Smooth muscle cell (in vitro differentiated cells): ENCODE data around the gene LRRC52. TPM values are rescaled to one million over a fixed set of nuclear protein-coding genes. Genes with fewer than 3 reads are reported as not detected.
"Not testable (repeated sequence)": the region's sequence is repeated elsewhere in the genome, so short reads cannot be mapped to it uniquely, and the experiment has no call there.

Experiments used
- DNase-seq: peaks from one replicate; lab custom pipeline; 2025; ENCODE audit not compliant: unreplicated experiment; lab: John Stamatoyannopoulos, UW
- H2AFZ ChIP-seq: fragments of 200-600 bp; sonication (generic); 2 replicates; pipeline ENCODE4 v1.6.0; 2016; ENCODE audit warnings: antibody characterized with exemption, low read depth, mild to moderate bottlenecking
- H3F3A ChIP-seq: fragments of 200-600 bp; sonication (generic); 2 replicates; pipeline ENCODE4 v1.6.0; 2017; ENCODE audit warnings: antibody characterized with exemption, low read depth
- H3K27ac ChIP-seq: fragments of 200-600 bp; sonication (generic); 2 replicates; pipeline ENCODE4 v1.5.1; 2016; ENCODE audit warnings: low read depth, mild to moderate bottlenecking
- H3K27me3 ChIP-seq: fragments of 200-600 bp; sonication (generic); 2 replicates; pipeline ENCODE4 v1.6.1; 2016; ENCODE audit warnings: low read depth, mild to moderate bottlenecking
- H3K36me3 ChIP-seq: fragments of 200-600 bp; sonication (generic); 2 replicates; pipeline ENCODE4 v1.5.1; 2016; ENCODE audit warnings: low read depth
- H3K4me1 ChIP-seq: fragments of 200-600 bp; sonication (generic); 2 replicates; pipeline ENCODE4 v1.5.1; 2016; ENCODE audit warnings: low read depth
- H3K4me2 ChIP-seq: fragments of 200-600 bp; sonication (generic); 2 replicates; pipeline ENCODE4 v1.6.0; 2016; ENCODE audit warnings: mild to moderate bottlenecking
- H3K4me3 ChIP-seq: fragments of 200-600 bp; sonication (generic); 2 replicates; pipeline ENCODE4 v1.5.1; 2016; ENCODE audit warnings: mild to moderate bottlenecking
- H3K79me2 ChIP-seq: fragments of 200-600 bp; sonication (generic); 2 replicates; pipeline ENCODE4 v1.6.0; 2016; ENCODE audit warnings: low read depth, mild to moderate bottlenecking
- H3K9ac ChIP-seq: fragments of 200-600 bp; sonication (generic); 2 replicates; pipeline ENCODE4 v1.6.0; 2016; ENCODE audit warnings: low read depth
- H3K9me3 ChIP-seq: fragments of 200-600 bp; sonication (generic); replicated peaks from 2 replicates; pipeline ENCODE4 v1.5.1; 2016; ENCODE audit warnings: low read depth
- H4K20me1 ChIP-seq: fragments of 200-600 bp; sonication (generic); 2 replicates; pipeline ENCODE4 v1.6.0; 2016; ENCODE audit warnings: low read depth
- CTCF ChIP-seq: fragments of 200-600 bp; sonication (generic); IDR thresholded peaks from 2 replicates; pipeline ENCODE4 v1.5.1; 2017; ENCODE audit warnings: borderline replicate concordance, mild to moderate bottlenecking, antibody characterized with exemption; ENCODE audit not compliant: insufficient read depth, poor library complexity, severe bottlenecking
- WGBS: methylation state at CpG from one replicate; pipeline ENCODE4 v1.1.7; 2016; ENCODE audit warnings: low lambda C conversion rate; 5-methylcytosine and 5-hydroxymethylcytosine counted together
- polyA plus RNA-seq: library from polyadenylated mRNA; unstranded; fragments of >200 nt; fragmentation: Nextera tagmentation; extraction: Ambion mirVana; gene quantifications from 2 replicates; pipeline ENCODE4 v1.2.1, GENCODE V29; 2016
- total RNA-seq: library from RNA; depleted of rRNA; stranded (reverse); fragments of >200 nt; gene quantifications from 2 replicates; pipeline ENCODE4 v1.2.3, GENCODE V29; 2014

The LRRC52 gene
- total and polyA plus RNA-seq, 2 experiments from 2014 or later: not detected

GRCh38 chr1:165577707-165578106, 33.9 kb downstream of the LRRC52 start:
- Histone ChIP-seq H4K20me1 (no peaks in the 10 kb centered on the region), H3K9me3 (no peaks in the 10 kb centered on the region), H2AFZ (no peak overlapping the region), H3K36me3 (no peaks in the 10 kb centered on the region), H3K9ac (no peak overlapping the region), H3K4me3 (no peak overlapping the region), H3K79me2 (no peaks in the 10 kb centered on the region), H3F3A (no peaks in the 10 kb centered on the region), H3K27me3 (no peaks in the 10 kb centered on the region), H3K4me2 (no peak overlapping the region), H3K4me1 (no peaks in the 10 kb centered on the region), H3K27ac (no peak overlapping the region)
- TF ChIP-seq CTCF: no peak
- DNase-seq: no peak
- 87% methylated on average over 3 of the region's 3 CpGs for WGBS

GRCh38 chr1:165580931-165581871, 37.4 kb downstream of the LRRC52 start:
- no peaks in the 10 kb centered on the region for H3K9me3 ChIP-seq
- H2AFZ ChIP-seq: no peak overlapping the region
- H3K36me3 ChIP-seq: no peaks in the 10 kb centered on the region
- no peaks in the 10 kb centered on the region for H3K79me2 ChIP-seq
- peak overlapping the region; percentile 68 for H3K27ac ChIP-seq
- DNase-seq: no peak
- H3K4me1 ChIP-seq: no peaks in the 10 kb centered on the region
- no peaks in the 10 kb centered on the region for H3F3A ChIP-seq
- 91% methylated on average over 24 of the region's 24 CpGs for WGBS
- no peak for TF ChIP-seq CTCF
- H4K20me1 ChIP-seq: no peaks in the 10 kb centered on the region
- no peak overlapping the region for H3K9ac ChIP-seq
- no peaks in the 10 kb centered on the region for H3K27me3 ChIP-seq
- no peak overlapping the region for H3K4me3 ChIP-seq
- H3K4me2 ChIP-seq: peak overlapping the region; percentile 8

- Histone ChIP-seq H3K79me2 (no peaks in the 10 kb centered on the region), H3K4me3 (no peak overlapping the region), H3K27me3 (no peaks in the 10 kb centered on the region), H3K9ac (no peak overlapping the region), H2AFZ (no peak overlapping the region), H3K4me2 (no peak overlapping the region), H4K20me1 (no peaks in the 10 kb centered on the region), H3K4me1 (no peaks in the 10 kb centered on the region), H3F3A (no peaks in the 10 kb centered on the region), H3K9me3 (no peaks in the 10 kb centered on the region), H3K36me3 (no peaks in the 10 kb centered on the region), H3K27ac (no peak overlapping the region)
- TF ChIP-seq CTCF: no peak
- 99% methylated on average over 25 of the region's 25 CpGs for WGBS
- no peak for DNase-seq
These were observed 38.1 kb downstream of the LRRC52 start for GRCh38 chr1:165581926-165582325.

GRCh38 chr1:165586398-165586797, 42.6 kb downstream of the LRRC52 start:
- Histone ChIP-seq H3K27me3 (peaks cover 25% of the 10 kb centered on the region), H3K9ac (no peak overlapping the region), H3K36me3 (no peaks in the 10 kb centered on the region), H3K4me2 (no peak overlapping the region), H3K9me3 (no peaks in the 10 kb centered on the region), H4K20me1 (no peaks in the 10 kb centered on the region), H2AFZ (no peak overlapping the region), H3K79me2 (no peaks in the 10 kb centered on the region), H3K4me3 (no peak overlapping the region), H3F3A (no peaks in the 10 kb centered on the region), H3K27ac (no peak overlapping the region), H3K4me1 (no peaks in the 10 kb centered on the region)
- 33% methylated on average over 3 of the region's 3 CpGs for WGBS
- no peak for TF ChIP-seq CTCF
- DNase-seq: no peak

GRCh38 chr1:165591391-165591790, 47.6 kb downstream of the LRRC52 start:
- not testable (repeated sequence) for H3K4me1 ChIP-seq, H2AFZ ChIP-seq, H3K27ac ChIP-seq, H3K4me2 ChIP-seq, H3K79me2 ChIP-seq, H3K9ac ChIP-seq, H3F3A ChIP-seq, H3K36me3 ChIP-seq, DNase-seq, H4K20me1 ChIP-seq, H3K4me3 ChIP-seq, H3K9me3 ChIP-seq
- peaks cover 42% of the 10 kb centered on the region for H3K27me3 ChIP-seq
- WGBS: 72% methylated on average over 4 of the region's 4 CpGs
